GM12872 (cell line): ENCODE measurements around the gene EPC2.

ENCODE experiments used
- TF ChIP-seq, protein P1 (sequence below): IDR thresholded peaks from 3 replicates; pipeline ENCODE4 v1.5.1; 2011; ENCODE audit warnings: low read depth, mild to moderate bottlenecking, low read length, moderate library complexity; ENCODE audit not compliant: insufficient read depth

Gene EPC2

DNA sequence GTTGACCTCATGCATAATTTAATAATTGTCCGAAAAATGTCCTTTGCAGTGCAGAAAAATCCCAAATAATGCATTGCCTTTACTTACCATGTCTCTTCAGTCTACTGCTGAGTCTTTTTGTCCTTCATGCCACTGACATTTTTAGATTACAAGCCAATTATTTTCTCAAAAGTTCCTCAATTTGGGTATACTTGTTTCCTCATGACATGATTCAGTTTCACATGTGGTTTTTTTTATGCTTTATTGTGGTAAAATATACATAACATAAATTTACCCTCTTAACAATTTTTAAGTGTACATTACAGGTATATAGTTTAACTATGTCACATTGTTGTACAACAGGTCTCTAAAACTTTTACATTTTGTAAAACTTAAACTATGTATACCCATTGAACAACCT is 81.0 kb downstream of the EPC2 start:
- TF ChIP-seq, protein P1, sequence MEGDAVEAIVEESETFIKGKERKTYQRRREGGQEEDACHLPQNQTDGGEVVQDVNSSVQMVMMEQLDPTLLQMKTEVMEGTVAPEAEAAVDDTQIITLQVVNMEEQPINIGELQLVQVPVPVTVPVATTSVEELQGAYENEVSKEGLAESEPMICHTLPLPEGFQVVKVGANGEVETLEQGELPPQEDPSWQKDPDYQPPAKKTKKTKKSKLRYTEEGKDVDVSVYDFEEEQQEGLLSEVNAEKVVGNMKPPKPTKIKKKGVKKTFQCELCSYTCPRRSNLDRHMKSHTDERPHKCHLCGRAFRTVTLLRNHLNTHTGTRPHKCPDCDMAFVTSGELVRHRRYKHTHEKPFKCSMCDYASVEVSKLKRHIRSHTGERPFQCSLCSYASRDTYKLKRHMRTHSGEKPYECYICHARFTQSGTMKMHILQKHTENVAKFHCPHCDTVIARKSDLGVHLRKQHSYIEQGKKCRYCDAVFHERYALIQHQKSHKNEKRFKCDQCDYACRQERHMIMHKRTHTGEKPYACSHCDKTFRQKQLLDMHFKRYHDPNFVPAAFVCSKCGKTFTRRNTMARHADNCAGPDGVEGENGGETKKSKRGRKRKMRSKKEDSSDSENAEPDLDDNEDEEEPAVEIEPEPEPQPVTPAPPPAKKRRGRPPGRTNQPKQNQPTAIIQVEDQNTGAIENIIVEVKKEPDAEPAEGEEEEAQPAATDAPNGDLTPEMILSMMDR = no peak

GRCh38 chr2:148726228-148726627 is 81.7 kb downstream of the EPC2 start:
- TF ChIP-seq, protein P1 = no peak

- TF ChIP-seq, protein P1 = no peak
Measured at GRCh38 chr2:148730085-148730484, 85.5 kb downstream of the EPC2 start.

GRCh38 chr2:148737742-148738141 is 93.2 kb downstream of the EPC2 start:
- TF ChIP-seq, protein P1 = no peak

- TF ChIP-seq, protein P1 = no peak
Measured at GRCh38 chr2:148739454-148740105, 95.0 kb downstream of the EPC2 start.

DNA sequence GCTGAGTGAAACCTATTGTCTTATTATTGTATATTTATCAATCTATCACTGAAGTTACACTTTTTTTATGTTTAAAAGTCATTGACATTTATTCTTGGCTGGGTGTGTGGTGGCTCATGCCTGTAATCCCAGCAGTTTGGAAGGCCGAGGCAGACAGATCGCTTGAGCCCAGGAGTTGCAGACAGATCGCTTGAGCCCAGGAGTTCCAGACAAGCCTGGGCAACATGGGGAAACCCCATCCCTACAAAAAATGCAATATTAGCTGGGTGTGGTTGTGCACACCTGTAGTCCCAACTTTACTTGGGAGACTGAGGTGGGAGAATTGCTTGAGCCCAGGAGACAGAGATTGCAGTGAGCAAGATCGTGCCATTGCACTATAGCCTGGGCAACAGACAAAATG is 97.8 kb downstream of the EPC2 start:
- TF ChIP-seq, protein P1 = no peak

- TF ChIP-seq, protein P1 = no peak
Measured at GRCh38 chr2:148745151-148745851, 100.8 kb downstream of the EPC2 start.
